HUES64 (cell line): ENCODE data around the gene TEKTIP1.
"Not testable (repeated sequence)": the region's sequence is repeated elsewhere in the genome, so short reads cannot be mapped to it uniquely, and the experiment has no call there.

Source experiments
- H3K27ac ChIP-seq: 2 replicates; pipeline ENCODE4 v1.7.0; 2013; ENCODE audit warnings: low read depth, low read length, inconsistent platforms
- H3K27me3 ChIP-seq: 2 replicates; pipeline ENCODE4 v1.6.1; 2013; ENCODE audit warnings: mild to moderate bottlenecking, low read length; ENCODE audit not compliant: insufficient read depth
- H3K36me3 ChIP-seq: 2 replicates; pipeline ENCODE4 v1.6.1; 2013; ENCODE audit warnings: mild to moderate bottlenecking, low read length; ENCODE audit not compliant: insufficient read depth
- H3K4me1 ChIP-seq: 2 replicates; pipeline ENCODE4 v1.6.1; 2013; ENCODE audit warnings: mild to moderate bottlenecking, low read length, moderate library complexity; ENCODE audit not compliant: insufficient read depth
- H3K4me3 ChIP-seq: 2 replicates; pipeline ENCODE4 v1.5.1; 2013; ENCODE audit warnings: mild to moderate bottlenecking, low read length, moderate library complexity
- H3K9ac ChIP-seq: 2 replicates; pipeline ENCODE4 v1.6.1; 2013; ENCODE audit warnings: mild to moderate bottlenecking, low read depth, low read length
- H3K9me3 ChIP-seq: 2 replicates; pipeline ENCODE4 v1.6.1; 2013; ENCODE audit warnings: low read depth, low read length; ENCODE audit not compliant: insufficient read depth
- WGBS: fragments of 150-250, 120-280 bp; methylation state at CpG from one replicate; pipeline ENCODE4 v1.1.7; 2013; ENCODE audit warnings: missing lambda C conversion rate; 5-methylcytosine and 5-hydroxymethylcytosine counted together

Gene TEKTIP1

DNA sequence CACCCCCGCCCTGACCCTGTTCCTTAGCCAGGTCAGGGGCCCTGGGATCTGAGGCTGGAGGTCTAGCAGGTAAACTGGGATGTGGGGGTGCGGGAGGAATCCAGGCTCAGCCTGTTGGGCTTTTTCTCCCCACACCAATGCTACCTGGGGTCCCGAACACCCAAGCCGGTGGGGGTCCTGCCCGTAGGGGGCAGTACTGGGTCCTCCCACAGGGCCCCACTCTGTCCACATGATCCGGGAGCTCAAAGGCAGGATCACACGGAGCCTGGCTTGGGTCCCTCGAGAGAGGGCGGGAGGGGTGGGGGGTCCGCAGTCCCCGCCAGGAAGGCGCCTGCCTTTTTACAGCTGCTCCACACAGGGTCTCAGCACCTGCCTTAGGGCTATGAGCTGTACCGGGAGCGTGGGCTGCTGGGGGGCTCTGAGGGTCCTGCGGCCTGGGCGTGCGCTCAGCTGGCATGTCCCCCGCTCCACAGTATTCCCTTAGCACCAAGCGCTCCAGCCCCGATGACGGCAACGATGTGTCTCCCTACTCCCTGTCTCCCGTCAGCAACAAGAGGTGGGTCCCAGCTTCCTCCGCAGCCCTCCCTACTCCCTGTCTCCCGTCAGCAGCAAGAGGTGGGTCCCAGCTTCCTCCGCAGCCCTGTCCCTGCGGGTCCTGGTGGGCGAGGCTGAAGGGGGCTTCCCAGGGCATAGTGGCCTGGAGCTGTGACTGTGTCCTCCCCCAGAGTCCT is 12.3 kb upstream of the TEKTIP1 start:
- no peak overlapping the region for H3K27ac ChIP-seq
- H3K4me1 ChIP-seq: no peaks in the 10 kb centered on the region
- 96% methylated on average over 28 of the region's 28 CpGs for WGBS
- no peaks in the 10 kb centered on the region for H3K9me3 ChIP-seq
- H3K4me3 ChIP-seq: no peak overlapping the region
- H3K9ac ChIP-seq: no peak overlapping the region
- peaks cover 47% of the 10 kb centered on the region for H3K36me3 ChIP-seq
- H3K27me3 ChIP-seq: no peaks in the 10 kb centered on the region

DNA sequence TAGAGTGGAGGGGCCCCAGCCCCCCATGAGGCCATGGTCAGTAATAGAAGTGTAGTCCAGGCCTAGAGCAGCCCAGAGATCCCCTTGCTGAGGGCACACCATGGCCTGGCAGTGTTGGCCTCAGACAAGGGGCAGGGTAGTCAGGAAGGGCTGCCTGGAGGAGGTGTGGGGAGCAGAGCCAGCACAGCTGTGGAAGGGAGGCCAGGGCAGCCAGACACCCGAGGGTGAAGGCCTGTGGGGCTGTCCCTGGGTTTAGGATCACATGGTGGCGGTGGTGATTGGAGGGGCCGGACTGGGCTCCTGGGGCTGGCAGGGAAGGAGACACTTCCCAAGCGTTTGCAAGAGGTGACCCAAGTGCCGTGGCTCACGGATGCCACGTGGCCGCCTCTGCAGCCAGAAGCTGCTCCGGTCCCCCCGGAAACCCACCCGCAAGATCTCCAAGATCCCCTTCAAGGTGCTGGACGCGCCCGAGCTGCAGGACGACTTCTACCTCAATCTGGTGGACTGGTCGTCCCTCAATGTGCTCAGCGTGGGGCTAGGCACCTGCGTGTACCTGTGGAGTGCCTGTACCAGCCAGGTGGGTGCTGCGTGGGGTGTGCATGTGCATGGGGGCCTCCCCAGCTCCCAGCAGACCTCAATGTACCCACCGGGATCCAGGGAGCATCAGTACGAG is 11.6 kb upstream of the TEKTIP1 start:
- H3K27me3 ChIP-seq: no peaks in the 10 kb centered on the region
- peaks cover 54% of the 10 kb centered on the region for H3K36me3 ChIP-seq
- H3K4me1 ChIP-seq: no peaks in the 10 kb centered on the region
- H3K9ac ChIP-seq: no peak overlapping the region
- H3K9me3 ChIP-seq: no peaks in the 10 kb centered on the region
- WGBS: 97% methylated on average over 21 of the region's 21 CpGs
- no peak overlapping the region for H3K4me3 ChIP-seq
- H3K27ac ChIP-seq: no peak overlapping the region

DNA sequence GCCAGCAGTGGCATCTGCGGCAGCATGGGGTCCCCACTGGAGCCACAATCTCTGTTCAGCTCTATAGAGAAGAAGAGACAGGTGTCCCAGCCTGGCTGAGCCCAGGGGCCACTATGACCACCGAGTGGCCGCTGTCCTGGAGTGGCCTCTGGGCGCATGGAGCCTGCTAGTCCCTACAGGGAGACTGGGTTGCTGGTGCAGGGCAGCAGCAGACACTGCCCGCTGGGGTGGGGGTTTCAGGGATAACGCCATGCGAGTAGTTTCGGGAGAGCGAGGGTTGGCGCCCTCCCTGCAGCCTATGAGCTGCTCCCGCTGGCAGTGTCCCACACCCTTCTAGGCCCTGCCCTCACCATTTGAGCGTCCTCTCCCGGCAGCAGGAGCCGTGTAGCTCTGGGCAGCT is 10.9 kb upstream of the TEKTIP1 start:
- Histone ChIP-seq H3K4me3 (no peak overlapping the region), H3K27me3 (no peaks in the 10 kb centered on the region), H3K4me1 (no peaks in the 10 kb centered on the region), H3K27ac (no peak overlapping the region), H3K9ac (no peak overlapping the region), H3K36me3 (peaks cover 59% of the 10 kb centered on the region), H3K9me3 (no peaks in the 10 kb centered on the region)
- WGBS: 97% methylated on average over 14 of the region's 14 CpGs

DNA sequence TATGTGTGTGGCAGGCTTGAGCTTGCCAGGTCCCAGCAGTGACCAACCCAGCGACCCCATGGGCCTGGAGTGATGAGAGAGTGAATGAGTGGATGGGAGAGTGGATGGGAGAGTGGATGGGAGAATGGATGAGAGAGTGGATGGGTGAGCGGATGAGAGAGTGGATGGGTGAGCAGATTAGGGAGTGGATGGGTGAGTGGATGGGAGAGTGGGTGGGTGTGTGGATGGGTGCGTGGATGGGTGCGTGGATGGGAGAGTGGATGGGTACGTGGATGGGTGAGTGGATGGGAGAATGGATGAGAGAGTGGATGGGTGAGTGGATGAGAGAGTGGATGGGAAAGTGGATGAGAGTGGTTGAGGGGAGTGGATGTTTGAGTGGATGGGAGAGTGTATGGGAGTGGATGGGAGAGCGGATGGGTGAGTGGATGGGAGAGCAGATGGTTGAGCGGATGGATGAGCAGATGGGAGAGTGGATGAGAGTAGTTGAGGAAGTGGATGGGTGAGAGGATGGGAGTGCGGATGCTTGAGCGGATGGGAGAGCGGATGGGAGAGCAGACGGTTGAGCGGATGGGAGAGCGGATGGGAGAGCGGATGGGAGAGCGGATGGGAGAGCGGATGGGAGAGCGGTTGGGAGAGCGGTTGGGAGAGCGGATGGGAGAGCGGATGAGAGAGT is 10.3 kb upstream of the TEKTIP1 start:
- 95% methylated on average over 20 of the region's 20 CpGs for WGBS
- Histone ChIP-seq H3K36me3 (peaks cover 59% of the 10 kb centered on the region), H3K9ac (no peak overlapping the region), H3K27ac (no peak overlapping the region), H3K27me3 (no peaks in the 10 kb centered on the region), H3K4me1 (no peaks in the 10 kb centered on the region), H3K4me3 (no peak overlapping the region), H3K9me3 (no peaks in the 10 kb centered on the region)

DNA sequence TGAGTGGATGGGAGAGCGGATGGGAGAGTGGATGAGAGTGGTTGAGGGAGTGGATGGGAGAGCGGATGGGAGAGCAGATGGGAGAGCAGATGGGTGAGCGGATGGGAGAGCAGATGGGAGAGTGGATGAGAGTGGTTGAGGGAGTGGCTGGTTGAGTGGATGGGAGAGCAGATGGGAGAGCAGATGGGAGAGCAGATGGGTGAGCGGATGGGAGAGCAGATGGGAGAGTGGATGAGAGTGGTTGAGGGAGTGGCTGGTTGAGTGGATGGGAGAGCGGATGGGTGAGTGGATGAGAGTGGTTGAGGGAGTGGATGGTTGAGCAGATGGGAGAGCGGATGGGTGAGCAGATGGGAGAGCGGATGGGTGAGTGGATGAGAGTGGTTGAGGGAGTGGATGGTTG is 9.7 kb upstream of the TEKTIP1 start:
- not testable (repeated sequence) for H3K9ac ChIP-seq, H3K4me1 ChIP-seq, H3K4me3 ChIP-seq, H3K27ac ChIP-seq, H3K9me3 ChIP-seq, H3K27me3 ChIP-seq
- peaks cover 60% of the 10 kb centered on the region for H3K36me3 ChIP-seq
- 96% methylated on average over 7 of the region's 7 CpGs for WGBS

DNA sequence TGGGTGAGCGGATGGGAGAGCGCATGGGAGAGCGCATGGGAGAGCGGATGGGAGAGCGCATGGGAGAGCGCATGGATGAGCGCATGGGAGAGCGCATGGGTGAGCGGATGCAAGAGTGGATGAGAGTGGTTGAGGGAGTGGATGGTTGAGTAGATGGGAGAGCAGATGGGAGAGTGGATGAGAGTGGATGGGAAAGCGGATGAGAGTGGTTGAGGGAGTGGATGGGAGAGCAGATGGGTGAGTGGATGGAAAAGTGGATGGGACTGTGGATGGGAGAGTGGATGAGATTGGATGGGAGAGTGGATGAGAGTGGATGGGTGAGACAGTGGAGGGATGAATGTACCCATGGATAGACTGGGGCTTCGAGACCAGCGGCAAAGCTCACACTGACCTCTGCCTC is 8.6 kb upstream of the TEKTIP1 start:
- no peaks in the 10 kb centered on the region for H3K27me3 ChIP-seq
- no peaks in the 10 kb centered on the region for H3K4me1 ChIP-seq
- H3K9ac ChIP-seq: no peak overlapping the region
- H3K36me3 ChIP-seq: peaks cover 63% of the 10 kb centered on the region
- H3K27ac ChIP-seq: no peak overlapping the region
- H3K4me3 ChIP-seq: no peak overlapping the region
- H3K9me3 ChIP-seq: no peaks in the 10 kb centered on the region
- WGBS: 96% methylated on average over 12 of the region's 12 CpGs

DNA sequence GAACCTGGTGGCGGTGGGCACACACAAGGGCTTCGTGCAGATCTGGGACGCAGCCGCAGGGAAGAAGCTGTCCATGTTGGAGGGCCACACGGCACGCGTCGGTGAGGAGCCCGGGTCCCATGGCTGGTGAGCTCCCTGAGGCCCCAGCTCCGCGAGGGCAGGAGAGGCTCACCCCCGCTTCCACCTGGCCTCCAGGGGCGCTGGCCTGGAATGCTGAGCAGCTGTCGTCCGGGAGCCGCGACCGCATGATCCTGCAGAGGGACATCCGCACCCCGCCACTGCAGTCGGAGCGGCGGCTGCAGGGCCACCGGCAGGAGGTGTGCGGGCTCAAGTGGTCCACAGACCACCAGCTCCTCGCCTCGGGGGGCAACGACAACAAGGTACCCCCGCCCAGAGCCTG is 7.3 kb upstream of the TEKTIP1 start:
- H3K9me3 ChIP-seq: no peaks in the 10 kb centered on the region
- no peaks in the 10 kb centered on the region for H3K27me3 ChIP-seq
- H3K4me1 ChIP-seq: no peaks in the 10 kb centered on the region
- no peak overlapping the region for H3K27ac ChIP-seq
- no peak overlapping the region for H3K9ac ChIP-seq
- no peak overlapping the region for H3K4me3 ChIP-seq
- peaks cover 70% of the 10 kb centered on the region for H3K36me3 ChIP-seq
- WGBS: 95% methylated on average over 29 of the region's 29 CpGs

DNA sequence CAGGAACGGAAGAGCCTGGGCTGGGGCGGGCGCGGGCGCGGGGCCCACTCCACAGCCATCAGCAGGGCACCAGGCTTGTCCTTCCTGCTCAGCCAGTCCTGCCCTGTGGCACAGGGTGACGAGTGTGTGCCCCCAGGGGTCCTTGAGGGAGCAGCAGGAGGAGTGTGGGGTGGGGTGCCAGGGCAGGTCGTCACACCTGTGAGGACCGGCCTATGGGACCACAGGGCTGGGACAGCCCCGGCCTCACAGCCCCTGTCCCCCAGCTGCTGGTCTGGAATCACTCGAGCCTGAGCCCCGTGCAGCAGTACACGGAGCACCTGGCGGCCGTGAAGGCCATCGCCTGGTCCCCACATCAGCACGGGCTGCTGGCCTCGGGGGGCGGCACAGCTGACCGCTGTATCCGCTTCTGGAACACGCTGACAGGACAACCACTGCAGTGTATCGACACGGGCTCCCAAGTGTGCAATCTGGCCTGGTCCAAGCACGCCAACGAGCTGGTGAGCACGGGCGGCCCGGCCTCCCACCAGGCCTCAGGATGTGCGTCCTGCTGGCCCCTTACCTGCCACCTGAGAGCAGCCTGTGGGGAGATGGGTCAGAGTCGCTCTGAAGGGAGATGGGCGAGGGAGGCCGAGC is 6.7 kb upstream of the TEKTIP1 start:
- Histone ChIP-seq H3K27ac (no peak overlapping the region), H3K4me1 (no peaks in the 10 kb centered on the region), H3K4me3 (no peak overlapping the region), H3K36me3 (peaks cover 65% of the 10 kb centered on the region), H3K9me3 (no peaks in the 10 kb centered on the region), H3K9ac (no peak overlapping the region), H3K27me3 (no peaks in the 10 kb centered on the region)
- WGBS: 95% methylated on average over 33 of the region's 33 CpGs

DNA sequence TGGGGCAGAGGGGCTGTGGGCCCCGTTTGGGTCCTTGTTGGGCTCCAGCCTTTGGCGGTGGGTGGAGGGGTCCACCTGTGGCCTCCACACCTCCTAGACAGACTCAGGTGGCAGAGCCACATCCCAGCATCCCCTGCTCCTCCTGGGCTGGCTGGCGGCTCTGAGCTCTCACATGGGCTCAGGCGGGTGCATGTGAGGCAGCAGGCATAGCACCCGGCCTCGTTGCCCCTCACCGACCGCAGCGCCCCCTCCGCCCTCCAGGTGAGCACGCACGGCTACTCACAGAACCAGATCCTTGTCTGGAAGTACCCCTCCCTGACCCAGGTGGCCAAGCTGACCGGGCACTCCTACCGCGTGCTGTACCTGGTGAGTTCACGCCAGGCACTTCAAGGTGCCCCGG is 5.9 kb upstream of the TEKTIP1 start:
- Histone ChIP-seq H3K4me1 (no peaks in the 10 kb centered on the region), H3K9ac (no peak overlapping the region), H3K27ac (no peak overlapping the region), H3K36me3 (peaks cover 60% of the 10 kb centered on the region), H3K9me3 (no peaks in the 10 kb centered on the region), H3K27me3 (no peaks in the 10 kb centered on the region), H3K4me3 (no peak overlapping the region)
- 96% methylated on average over 17 of the region's 17 CpGs for WGBS

DNA sequence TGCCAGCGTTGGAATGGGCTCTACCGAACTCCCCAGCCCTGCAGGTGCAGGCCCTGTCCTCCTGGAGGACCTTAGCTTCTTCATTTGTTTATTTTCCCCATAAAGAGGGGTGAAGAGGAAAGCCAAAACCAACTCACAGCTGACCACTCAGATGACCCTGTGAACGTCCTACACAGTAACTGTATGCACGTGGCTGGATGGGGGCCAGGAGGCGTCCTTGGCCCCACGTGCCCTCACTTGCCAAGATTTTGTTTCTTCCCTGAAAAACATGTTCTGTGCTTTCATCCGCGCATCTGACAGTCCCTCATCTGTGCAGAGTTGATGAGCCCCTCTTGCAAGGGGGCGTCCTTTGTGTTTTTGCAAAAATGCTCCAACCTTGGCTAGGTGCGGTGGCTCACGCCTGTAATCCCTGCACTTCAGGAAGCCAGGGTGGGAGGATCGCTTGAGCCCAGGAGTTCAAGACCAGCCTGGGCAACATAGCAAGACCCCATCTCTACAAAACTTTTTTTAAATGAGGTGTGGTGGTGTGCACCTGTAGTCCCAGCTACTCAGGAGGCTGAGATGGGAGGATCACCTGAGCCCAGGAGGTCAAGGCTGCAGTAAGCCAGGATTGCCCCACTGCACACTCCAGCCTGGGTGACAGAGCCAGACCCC is 5.3 kb upstream of the TEKTIP1 start:
- no peaks in the 10 kb centered on the region for H3K27me3 ChIP-seq
- 96% methylated on average over 12 of the region's 12 CpGs for WGBS
- H3K4me3 ChIP-seq: no peak overlapping the region
- H3K27ac ChIP-seq: no peak overlapping the region
- peaks cover 56% of the 10 kb centered on the region for H3K36me3 ChIP-seq
- H3K9ac ChIP-seq: no peak overlapping the region
- no peaks in the 10 kb centered on the region for H3K9me3 ChIP-seq
- H3K4me1 ChIP-seq: no peaks in the 10 kb centered on the region
